HEK293 (cell line): Measurements from ENCODE around the gene DAZAP1.
A peak's percentile ranks its signal among the peaks of the same experiment; 100 is the strongest.

Source experiments
- CTCF ChIA-PET: fragments of 350-600 bp; formaldehyde crosslinking; extraction: SDS; loops from one replicate; lab custom pipeline; 2021; ENCODE audit warnings: antibody characterized with exemption; lab: Yijun Ruan, JAX
- POLR2A ChIA-PET: fragments of 300-600 bp; formaldehyde crosslinking; extraction: SDS; loops from one replicate; lab custom pipeline; 2020; ENCODE audit warnings: antibody characterized with exemption, inconsistent platforms; lab: Yijun Ruan, JAX
- H3K27ac ChIP-seq: fragments of 200-500 bp; sonication (Bioruptor generic); 2 replicates; pipeline ENCODE4 v1.5.1; 2014; ENCODE audit warnings: low read depth, low read length, control low read depth, inconsistent platforms; ENCODE audit errors: extremely low read depth
- H3K36me3 ChIP-seq, 2 experiments: fragments of 200-500 bp in 1 of 2; sonication (Bioruptor generic) in 1 of 2; 1 replicate in 1 of 2; 2 replicates in 1 of 2; pipeline ENCODE4 v1.5.1; 2014 to 2017; ENCODE audit warnings: inconsistent platforms in 2 of 2, low read length in 2 of 2; ENCODE audit not compliant: control insufficient read depth in 2 of 2, insufficient read depth in 1 of 2
- H3K4me1 ChIP-seq: fragments of 200-500 bp; sonication (Bioruptor generic); 2 replicates; pipeline ENCODE4 v1.5.1; 2014; ENCODE audit warnings: mild to moderate bottlenecking, low read length, inconsistent platforms; ENCODE audit not compliant: control insufficient read depth, insufficient read depth
- H3K4me3 ChIP-seq: 2 replicates; pipeline ENCODE4 v1.5.1; 2011; ENCODE audit warnings: low read depth, mild to moderate bottlenecking, control low read depth, low read length, moderate library complexity
- H3K9me3 ChIP-seq: fragments of 200-500 bp; sonication (Bioruptor generic); 2 replicates; pipeline ENCODE4 v1.5.1; 2014; ENCODE audit warnings: low read depth, low read length, inconsistent platforms; ENCODE audit not compliant: control insufficient read depth, insufficient read depth
- OSR2 ChIP-seq: fragments of 450-650 bp; formaldehyde crosslinking; IDR thresholded peaks from 2 replicates; pipeline ENCODE4 v1.5.1; 2016; ENCODE audit warnings: missing biosample characterization, missing genetic modification characterization
- RBAK ChIP-seq: fragments of 450-650 bp; formaldehyde crosslinking; IDR thresholded peaks from 2 replicates; pipeline ENCODE4 v1.5.1; 2016; ENCODE audit warnings: missing biosample characterization, missing genetic modification characterization
- REPIN1 ChIP-seq: fragments of 450-650 bp; formaldehyde crosslinking; IDR thresholded peaks from 2 replicates; pipeline ENCODE4 v1.5.1; 2017; ENCODE audit warnings: missing biosample characterization, missing genetic modification characterization, low read depth
- WT1 ChIP-seq: fragments of 450-650 bp; formaldehyde crosslinking; IDR thresholded peaks from 2 replicates; pipeline ENCODE4 v1.5.1; 2016; ENCODE audit warnings: missing biosample characterization, missing genetic modification characterization
- ZNF132 ChIP-seq: fragments of 450-650 bp; formaldehyde crosslinking; IDR thresholded peaks from 2 replicates; pipeline ENCODE4 v1.5.1; 2017; ENCODE audit warnings: missing biosample characterization, missing genetic modification characterization, borderline replicate concordance
- ZNF146 ChIP-seq: fragments of 450-650 bp; formaldehyde crosslinking; IDR thresholded peaks from 2 replicates; pipeline ENCODE4 v1.5.1; 2016; ENCODE audit warnings: missing biosample characterization, missing genetic modification characterization
- ZNF214 ChIP-seq: fragments of 450-650 bp; formaldehyde crosslinking; IDR thresholded peaks from 2 replicates; pipeline ENCODE4 v1.5.1; 2017; ENCODE audit warnings: missing biosample characterization, mild to moderate bottlenecking, missing genetic modification characterization, borderline replicate concordance
- ZNF473 ChIP-seq: fragments of 450-650 bp; formaldehyde crosslinking; IDR thresholded peaks from 2 replicates; pipeline ENCODE4 v1.5.1; 2017; ENCODE audit warnings: missing biosample characterization, missing genetic modification characterization
- ZNF488 ChIP-seq: fragments of 450-650 bp; formaldehyde crosslinking; IDR thresholded peaks from 2 replicates; pipeline ENCODE4 v1.5.1; 2016; ENCODE audit warnings: missing biosample characterization, missing genetic modification characterization
- ZNF518A ChIP-seq: fragments of 450-650 bp; formaldehyde crosslinking; conservative IDR thresholded peaks from 2 replicates; pipeline ENCODE4 v1.5.1; 2016; ENCODE audit warnings: low read depth, missing biosample characterization, missing genetic modification characterization
- ZNF624 ChIP-seq: fragments of 450-650 bp; formaldehyde crosslinking; IDR thresholded peaks from 2 replicates; pipeline ENCODE4 v1.5.1; 2017; ENCODE audit warnings: missing biosample characterization, missing genetic modification characterization
- ZNF639 ChIP-seq: fragments of 450-650 bp; formaldehyde crosslinking; IDR thresholded peaks from 2 replicates; pipeline ENCODE4 v1.5.1; 2016; ENCODE audit warnings: missing biosample characterization, missing genetic modification characterization
- ZSCAN16 ChIP-seq: fragments of 450-650 bp; formaldehyde crosslinking; IDR thresholded peaks from 2 replicates; pipeline ENCODE4 v1.5.1; 2016; ENCODE audit warnings: missing biosample characterization, missing genetic modification characterization

The DAZAP1 gene

GRCh38 chr19:1369214-1369805 is 38.1 kb upstream of the DAZAP1 start:
- H3K36me3 ChIP-seq = peaks cover 4 to 90% of the 10 kb centered on the region in 2 experiments
- ChIA-PET POLR2A (no interaction called here), CTCF (interaction anchor here (0.7 to 4.1 kb wide), 3 partner anchors 13 to 386 kb away, joined by 3 to 28 read pairs (median 5); no protein-coding TSS in a partner anchor)

GRCh38 chr19:1370579-1371361 is 36.6 kb upstream of the DAZAP1 start:
- H3K27ac ChIP-seq = no peak overlapping the region
- H3K4me3 ChIP-seq = no peak overlapping the region
- no peaks in the 10 kb centered on the region for H3K4me1 ChIP-seq
- TF ChIP-seq WT1 (tag by site-specific recombination) (no peak), REPIN1 (no peak), ZNF214 (tag by site-specific recombination) (no peak), ZNF639 (tag by site-specific recombination) (no peak), OSR2 (tag by site-specific recombination) (no peak), ZNF473 (no peak), ZNF518A (tag by site-specific recombination) (no peak), ZNF624 (tag by site-specific recombination) (no peak), RBAK (tag by site-specific recombination) (no peak), ZSCAN16 (no peak), ZNF488 (tag by site-specific recombination) (no peak)
- ChIA-PET POLR2A (interaction anchor here (0.7 to 1.2 kb wide), 2 partner anchors 16 to 59 kb away, joined by 3 to 6 read pairs; a partner anchor contains a TSS), CTCF (interaction anchor here (0.9 to 4.1 kb wide), 3 partner anchors 92 to 387 kb away, joined by 3 to 28 read pairs (median 5); no protein-coding TSS in a partner anchor)
- H3K36me3 ChIP-seq = peaks cover 10 to 78% of the 10 kb centered on the region in 2 experiments
- no peaks in the 10 kb centered on the region for H3K9me3 ChIP-seq

More at GRCh38 chr19:1369214-1369805, 38.1 kb upstream of the DAZAP1 start:
- Histone ChIP-seq H3K4me1 (no peaks in the 10 kb centered on the region), H3K27ac (no peak overlapping the region), H3K9me3 (no peaks in the 10 kb centered on the region), H3K4me3 (no peak overlapping the region)
- TF ChIP-seq ZNF146 = peak; percentile 29; the same call in 1 of the 2 replicates
- no peak for TF ChIP-seq ZNF132 (tag by site-specific recombination)
